H1 (cell line): ENCODE data around the gene OSTF1. TPM values are rescaled to one million over a fixed set of nuclear protein-coding genes. Genes with fewer than 3 reads are reported as not detected.

ENCODE experiments used
- ATF3 ChIP-seq: IDR thresholded peaks from 2 replicates; pipeline ENCODE4 v1.6.1; 2011; ENCODE audit warnings: low read depth, mild to moderate bottlenecking, low read length; ENCODE audit not compliant: insufficient read depth
- CBX8 ChIP-seq: fragments of 300-800, 300-1000 bp; sonication (generic); IDR thresholded peaks from 2 replicates; pipeline ENCODE4 v1.7.1; 2016; ENCODE audit warnings: low read depth, low read length, borderline replicate concordance
- EZH2 ChIP-seq: fragments of 200-600 bp; sonication (generic); IDR thresholded peaks from 2 replicates; pipeline ENCODE4 v1.7.1; 2012; ENCODE audit warnings: low read depth, mild to moderate bottlenecking, moderate library complexity, low read length, inconsistent platforms; ENCODE audit not compliant: severe bottlenecking
- POLR2AphosphoS5 ChIP-seq: IDR thresholded peaks from 2 replicates; pipeline ENCODE4 v1.6.1; 2011; ENCODE audit warnings: low read depth, low read length
- polyA plus RNA-seq, 7 experiments: library from polyadenylated mRNA; depleted of rRNA in 3 of 7; stranded (reverse) in 5 of 7; unstranded in 2 of 7; fragments of >200 nt in 5 of 7; fragments of 200-250 nt in 2 of 7; gene quantifications; 1 replicate in 5 of 7; 2 replicates in 1 of 7; 4 replicates in 1 of 7; pipeline versions ENCODE4 v1.2.1 to v1.2.3, GENCODE V29; 2011 to 2013; ENCODE audit warnings: missing spikeins in 2 of 7, mixed read lengths in 2 of 7
- total RNA-seq: library from RNA; stranded (reverse); fragmentation: NEBNext Ultra II Directional; extraction: Animal tissue kit (Norgen Biotek cat#: 25700); gene quantifications from 2 replicates; pipeline ENCODE4 v1.2.1, GENCODE V29; 2021

The OSTF1 gene
- total and polyA plus RNA-seq, 2 of the 8 experiments (the other 6 are each of a cell fraction or from before 2014, with no cell fraction given), result 5.0 to 18.9 TPM

- TF ChIP-seq EZH2 (no peak), CBX8 (no peak), POLR2AphosphoS5 (no peak), ATF3 (no peak)
Measured at GRCh38 chr9:75072895-75073294, 15.4 kb upstream of the OSTF1 start (continued).
